GM12801 (cell line): ENCODE results near the gene RGS4.

Source experiments
- CTCF ChIP-seq: IDR thresholded peaks from one replicate; pipeline ENCODE4 v1.5.1; 2011; ENCODE audit warnings: control low read depth; ENCODE audit not compliant: insufficient read length; ENCODE audit errors: extremely low read depth

Gene RGS4

GRCh38 chr1:163055005-163055404, 14.2 kb upstream of the RGS4 start:
- no peak for TF ChIP-seq CTCF

- no peak for TF ChIP-seq CTCF
These were observed 13.6 kb upstream of the RGS4 start for GRCh38 chr1:163055531-163055930.

GRCh38 chr1:163056831-163057230, 12.3 kb upstream of the RGS4 start:
- TF ChIP-seq CTCF: no peak

GRCh38 chr1:163060343-163061007, 8.7 kb upstream of the RGS4 start:
- TF ChIP-seq CTCF: no peak

- TF ChIP-seq CTCF: no peak
These were observed 6.0 kb upstream of the RGS4 start for GRCh38 chr1:163063143-163063542.

GRCh38 chr1:163063610-163064009, 5.6 kb upstream of the RGS4 start:
- no peak for TF ChIP-seq CTCF

GRCh38 chr1:163066168-163066567, 3.0 kb upstream of the RGS4 start:
- TF ChIP-seq CTCF: no peak

GRCh38 chr1:163066686-163067085, 2.5 kb upstream of the RGS4 start:
- no peak for TF ChIP-seq CTCF
